HG02885 (cell line): ENCODE measurements around the gene PHACTR1.

Experiments
- ATAC-seq: cut with Tn5 transposase; IDR thresholded peaks from one replicate; pipeline ENCODE4 v1.9.1; 2021; ENCODE audit warnings: mild to moderate bottlenecking; ENCODE audit not compliant: unreplicated experiment, poor library complexity

Gene PHACTR1

DNA sequence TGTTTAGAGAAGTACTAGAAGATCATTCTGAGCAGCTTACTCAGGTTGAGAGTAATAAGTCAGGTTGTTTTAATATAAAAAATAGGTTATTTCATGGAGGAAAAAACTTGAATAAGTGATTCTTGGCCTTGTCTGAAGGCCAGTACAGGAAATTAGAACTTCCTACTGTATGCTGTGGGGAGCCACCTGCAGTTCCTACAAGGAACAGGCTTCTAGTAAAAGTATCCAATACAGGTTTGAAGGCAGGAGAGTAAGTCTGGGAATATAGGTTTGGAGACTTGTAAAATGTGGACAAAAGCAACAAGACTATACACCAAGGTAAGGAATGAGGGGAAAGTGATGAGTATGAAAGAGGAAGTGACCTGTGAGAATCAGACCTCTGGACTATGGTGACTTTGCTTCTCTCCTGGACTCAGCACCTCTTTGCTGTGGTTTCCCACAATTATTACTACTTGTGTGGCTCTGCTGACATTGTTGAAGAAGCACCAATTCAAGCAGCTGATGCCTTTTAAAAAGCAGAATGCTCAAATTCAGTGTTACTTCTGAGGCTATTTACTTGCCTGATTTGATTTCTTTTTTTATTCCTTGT lies 333.2 kb downstream of the PHACTR1 start:
- ATAC-seq, result no peak

DNA sequence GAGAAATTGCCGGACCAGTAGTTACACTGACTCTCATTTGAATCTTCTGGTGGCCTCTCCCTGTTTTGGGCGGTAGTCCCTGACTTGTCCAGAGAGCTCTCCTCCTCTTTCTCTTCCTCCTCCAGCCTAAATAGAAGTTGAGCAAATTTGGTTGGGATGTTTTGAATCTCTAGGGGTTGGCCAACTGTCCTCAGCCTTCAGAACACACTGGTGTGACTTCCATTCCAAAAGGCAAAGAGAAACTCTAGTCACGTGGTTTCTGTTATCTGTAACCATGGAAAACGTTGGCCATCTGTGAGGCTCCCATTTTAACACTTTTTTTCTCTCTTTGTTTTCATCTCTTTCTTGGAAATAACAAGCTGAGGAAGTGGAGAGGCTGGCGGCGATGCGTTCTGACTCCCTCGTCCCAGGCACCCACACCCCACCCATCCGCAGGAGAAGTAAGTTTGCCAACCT lies 336.5 kb downstream of the PHACTR1 start:
- no peak for ATAC-seq

DNA sequence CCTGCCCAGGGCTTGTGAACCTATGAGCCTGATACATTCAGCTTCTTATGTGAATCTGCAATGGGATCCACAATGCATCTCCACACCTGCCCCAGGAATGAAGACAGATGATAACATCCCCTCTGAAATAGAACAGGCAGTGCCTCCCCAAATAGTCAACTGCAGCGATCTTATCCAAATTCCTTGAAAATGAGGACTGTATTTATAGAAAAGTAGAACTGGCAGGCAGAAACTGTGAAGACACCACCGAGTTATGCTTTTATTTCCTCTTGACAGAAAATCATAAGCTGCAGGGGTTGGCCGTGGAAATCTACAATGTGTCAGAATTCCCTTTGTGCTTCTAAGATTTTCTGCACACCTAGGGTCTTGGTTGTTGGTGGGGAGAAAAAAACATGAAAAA lies 341.5 kb downstream of the PHACTR1 start:
- ATAC-seq, result no peak

DNA sequence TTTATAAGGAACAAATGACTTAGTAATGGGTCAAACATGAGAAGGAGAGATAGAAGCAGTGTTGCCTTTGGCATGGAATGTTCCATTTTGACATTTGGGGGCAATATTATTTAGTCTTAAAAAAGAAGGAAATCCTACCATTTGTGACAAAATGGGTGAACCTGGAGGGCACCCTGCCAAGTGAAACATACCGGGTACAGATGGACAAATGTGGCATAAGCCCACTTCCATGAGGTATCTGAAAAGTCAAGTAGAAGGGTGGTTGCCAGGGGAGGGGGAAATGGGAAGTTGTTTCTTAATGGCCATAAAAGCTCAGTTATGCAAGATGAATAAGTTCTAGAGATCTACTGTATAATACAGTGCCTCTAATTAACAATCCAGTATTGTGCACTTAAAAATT lies 342.5 kb downstream of the PHACTR1 start:
- ATAC-seq, result no peak

DNA sequence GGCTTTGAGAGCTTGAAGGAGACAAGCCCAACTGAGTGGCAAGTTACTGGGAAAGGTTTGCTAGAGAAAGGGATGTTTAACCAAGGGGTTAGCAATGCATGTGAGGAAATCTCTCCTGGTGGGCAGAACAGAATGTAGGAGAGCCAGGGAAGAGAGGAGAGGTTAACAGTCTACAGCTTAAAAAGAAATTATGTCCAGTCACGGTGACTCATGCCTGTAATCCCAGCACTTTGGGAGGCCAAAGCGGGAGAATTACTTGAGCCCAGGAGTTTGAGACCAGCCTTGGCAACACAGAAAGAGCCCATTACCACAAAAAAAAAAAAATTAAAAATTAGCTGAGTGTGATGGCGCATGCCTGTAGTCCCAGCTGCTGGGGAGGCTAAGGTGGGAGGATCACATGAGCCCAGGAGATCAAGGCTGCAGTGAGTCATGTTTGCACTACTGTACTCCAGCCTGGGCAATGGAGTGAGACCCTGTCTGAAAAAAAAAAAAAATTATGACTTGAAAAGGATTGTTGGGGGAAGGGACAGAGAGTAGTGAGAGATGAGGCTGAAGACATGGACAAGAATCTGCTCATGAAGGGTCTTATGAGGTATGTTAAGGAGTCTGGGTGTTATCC lies 346.8 kb downstream of the PHACTR1 start:
- ATAC-seq, result no peak

DNA sequence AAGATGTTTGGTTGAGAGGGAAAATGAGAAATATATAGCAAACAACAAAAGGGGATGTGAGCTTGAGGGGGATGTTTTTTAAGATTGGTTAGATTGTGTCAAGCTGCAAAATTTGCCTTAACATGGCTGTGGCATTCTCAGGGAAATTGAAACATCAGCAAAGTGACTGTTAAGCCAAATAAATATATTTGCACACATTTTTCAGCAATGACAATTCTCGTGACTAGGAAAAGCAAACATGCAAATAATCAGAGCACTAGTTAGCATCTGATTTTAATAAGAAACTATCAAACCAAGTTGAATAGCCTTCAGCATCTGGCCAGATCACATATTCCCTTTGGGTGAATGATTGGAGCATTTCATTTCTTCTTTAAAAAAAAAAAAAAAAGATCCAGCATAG lies 349.0 kb downstream of the PHACTR1 start:
- no peak for ATAC-seq

DNA sequence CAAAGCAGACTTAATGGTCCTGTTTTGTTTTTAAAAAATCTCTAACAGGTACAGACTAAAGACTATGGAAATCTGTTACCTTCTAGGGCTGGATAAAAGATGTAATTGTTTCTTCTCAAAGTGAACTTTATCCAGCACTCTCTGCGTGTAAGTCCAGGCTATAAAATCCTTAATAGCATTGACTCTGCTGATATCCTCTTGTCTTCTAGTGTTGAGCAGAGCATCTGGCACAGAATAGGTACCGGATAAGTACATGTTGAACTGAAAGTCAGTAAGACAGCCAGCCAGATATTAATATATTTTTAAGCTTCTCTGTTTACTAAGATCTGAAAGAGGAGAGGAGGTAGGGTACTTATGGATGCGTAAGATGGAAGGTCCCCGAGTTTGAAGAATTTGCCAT lies 349.5 kb downstream of the PHACTR1 start:
- no peak for ATAC-seq

DNA sequence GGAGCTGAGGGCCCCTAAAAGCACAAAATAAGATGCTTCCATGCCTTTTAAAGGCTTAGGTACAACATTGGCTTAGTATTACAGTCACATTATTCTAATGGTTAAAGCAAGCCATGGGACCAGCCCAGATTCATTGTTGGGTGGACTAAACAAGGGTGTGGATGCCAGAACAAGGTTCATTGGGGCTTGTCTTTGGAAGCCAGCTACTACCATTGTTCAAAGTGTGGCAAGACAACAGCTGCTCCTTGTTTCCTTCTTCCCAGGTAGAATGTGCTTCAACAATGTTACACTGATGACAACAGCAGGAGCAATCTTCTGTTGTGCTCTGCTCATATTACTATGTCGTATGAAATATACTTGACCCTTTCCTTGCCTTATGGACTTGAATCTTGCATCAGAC lies 350.3 kb downstream of the PHACTR1 start:
- no peak for ATAC-seq

DNA sequence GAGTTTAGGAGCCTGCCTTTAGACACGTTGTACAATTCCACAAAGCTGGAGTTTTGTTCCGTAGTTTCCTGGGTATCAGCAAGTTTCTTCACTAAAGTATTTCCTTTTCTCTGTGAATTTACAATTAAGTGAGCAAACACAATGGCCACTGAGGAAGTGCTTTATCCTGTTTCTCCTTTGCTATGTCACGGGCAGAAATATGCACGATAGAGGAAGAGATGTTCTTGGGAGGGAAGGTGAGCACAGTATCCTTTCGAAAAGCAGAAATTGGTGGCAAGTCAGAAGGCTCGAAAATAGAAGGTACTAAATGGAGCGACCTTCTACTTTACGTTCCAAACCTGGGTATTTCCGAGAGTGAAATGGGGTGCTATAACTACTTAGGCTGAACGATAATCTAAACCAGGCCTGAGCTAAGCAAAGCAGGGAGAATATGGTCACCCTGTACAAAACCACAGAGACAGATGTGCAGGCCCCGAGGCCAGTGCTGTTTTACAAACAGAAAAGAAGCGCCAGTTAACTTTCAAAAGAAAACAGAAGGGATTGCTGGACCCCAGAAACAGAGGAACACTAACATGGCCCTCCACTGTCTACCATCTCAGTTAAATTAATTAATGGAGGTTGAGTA lies 352.1 kb downstream of the PHACTR1 start:
- ATAC-seq, result no peak

DNA sequence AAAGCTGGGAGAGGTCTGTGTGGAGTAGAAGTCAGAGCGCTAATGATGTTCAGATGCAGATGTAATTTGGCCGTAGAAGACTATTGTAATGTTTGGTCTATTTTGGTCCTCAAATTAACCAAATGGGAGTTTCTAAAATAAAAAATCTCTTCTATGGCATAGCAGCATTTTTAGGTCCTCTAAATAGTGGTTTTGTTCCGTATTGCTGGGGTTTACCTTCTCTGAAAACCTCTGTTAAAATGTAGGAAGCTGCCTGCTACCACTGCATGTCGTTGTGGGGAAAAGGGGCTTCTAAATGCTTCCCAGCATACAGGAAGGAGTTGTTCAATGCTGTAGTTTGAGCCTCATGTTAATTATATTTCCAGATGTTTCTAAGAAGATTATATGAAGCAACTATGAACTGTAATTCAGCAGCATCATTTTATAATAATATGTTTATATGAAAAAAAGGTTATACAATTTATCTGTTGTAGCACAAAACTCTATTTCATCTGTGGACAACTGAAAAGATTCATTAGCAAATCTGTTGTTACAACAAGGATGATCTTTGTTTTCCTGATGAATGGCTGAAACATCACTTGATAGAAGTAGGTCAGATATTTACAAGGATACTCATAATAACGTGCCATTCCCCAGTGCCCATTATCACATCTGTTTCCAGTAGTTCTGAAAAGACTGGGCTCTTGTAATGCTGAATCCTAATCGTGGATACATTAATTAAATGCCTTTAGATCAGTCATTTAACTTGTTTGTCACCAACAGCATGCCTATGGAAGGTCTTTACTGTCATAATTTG lies 355.2 kb downstream of the PHACTR1 start:
- ATAC-seq, result no peak

DNA sequence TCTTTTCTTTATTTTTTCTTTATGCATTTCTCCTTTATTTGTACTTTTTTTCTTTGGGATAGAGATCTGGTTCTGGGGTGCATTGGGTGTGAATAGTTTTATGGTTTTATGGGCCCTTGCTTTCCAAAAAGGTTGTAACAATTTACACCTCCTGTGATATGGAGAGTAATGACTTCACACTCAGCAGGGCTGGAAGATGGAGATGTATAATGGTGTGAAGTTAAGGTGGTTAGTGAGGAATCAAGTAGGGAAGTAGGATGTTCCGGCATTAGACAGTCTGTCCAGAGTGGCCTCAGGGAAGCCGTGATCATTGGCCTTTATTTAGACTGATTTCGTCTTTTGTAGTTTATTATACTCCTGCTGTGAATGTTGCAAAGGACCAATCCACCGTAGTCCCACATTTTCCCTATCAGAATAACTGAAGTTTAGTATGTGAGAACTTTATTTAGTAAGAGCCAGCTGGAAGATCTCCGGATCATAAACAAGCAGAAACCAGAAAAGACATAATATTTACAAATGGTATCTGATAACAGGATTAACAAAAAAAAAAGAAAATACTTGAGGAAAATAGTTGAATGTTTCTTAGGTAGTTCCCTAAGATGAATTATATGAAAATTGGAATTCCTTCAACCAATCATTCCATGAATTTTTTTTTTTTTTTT lies 356.2 kb downstream of the PHACTR1 start:
- ATAC-seq, result no peak

DNA sequence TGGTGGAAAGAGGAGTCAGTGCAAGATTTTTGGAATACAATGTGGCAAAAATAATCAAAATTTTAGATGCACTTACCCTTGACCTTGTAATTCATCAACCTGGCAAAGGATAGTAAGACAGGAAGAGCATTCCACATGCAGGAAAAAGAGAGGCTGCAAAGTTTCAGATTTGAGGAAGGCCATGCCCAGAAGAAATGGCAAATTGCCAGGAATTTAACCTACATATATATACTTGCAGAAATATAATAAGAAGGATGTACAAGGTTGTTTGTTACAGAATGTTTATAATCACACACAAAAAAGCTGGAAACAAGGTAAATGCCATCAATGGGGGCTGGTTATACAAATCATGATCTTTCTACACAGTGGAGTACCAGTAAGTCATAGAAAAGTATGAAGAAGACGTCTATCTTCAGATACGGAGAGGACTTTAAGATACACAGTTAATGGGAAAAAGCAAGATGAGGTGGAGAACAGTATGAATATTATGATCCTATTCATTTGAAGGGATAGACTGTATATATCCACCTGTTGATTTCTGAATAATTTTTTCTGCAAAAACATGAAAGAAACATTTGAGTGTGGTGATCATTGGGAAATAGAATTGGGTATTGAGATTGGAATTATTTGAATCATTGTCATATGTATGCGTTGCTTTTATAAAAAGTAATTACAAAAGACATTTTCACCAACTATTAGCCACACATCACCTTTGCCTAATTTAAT lies 358.0 kb downstream of the PHACTR1 start:
- ATAC-seq, result no peak

DNA sequence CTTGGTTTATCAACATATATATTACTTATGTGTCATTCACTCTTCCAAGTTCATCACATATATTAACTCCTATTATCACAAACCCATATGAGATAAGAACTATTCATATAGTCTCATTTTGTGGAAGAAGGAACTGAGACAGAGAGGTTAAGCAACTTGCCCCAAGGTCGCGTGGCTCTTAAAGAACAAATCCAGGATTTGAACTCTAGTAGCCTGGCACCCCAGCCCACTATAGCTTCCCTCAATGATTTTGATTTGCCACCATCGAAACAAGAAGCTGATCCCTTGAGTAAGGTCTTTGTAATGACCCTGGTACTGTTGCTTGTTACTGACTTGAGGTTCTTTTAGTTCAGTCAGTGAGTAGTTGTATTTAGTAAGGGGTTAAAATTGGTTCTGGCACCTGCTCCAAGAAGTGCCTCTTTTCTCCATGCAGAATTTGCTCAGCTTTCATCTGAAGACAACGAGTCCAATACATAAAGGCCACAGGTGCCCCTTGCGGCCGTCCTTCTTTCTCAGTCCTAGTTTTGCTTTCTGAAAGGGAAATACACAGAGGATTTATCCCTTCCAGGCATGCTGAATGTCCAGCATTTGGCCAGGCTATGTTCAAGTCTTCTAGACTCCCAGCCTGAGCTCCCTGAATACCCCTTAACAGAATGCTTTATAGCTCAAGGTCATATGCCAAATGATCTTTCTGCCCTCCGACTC lies 358.7 kb downstream of the PHACTR1 start:
- ATAC-seq, result no peak

DNA sequence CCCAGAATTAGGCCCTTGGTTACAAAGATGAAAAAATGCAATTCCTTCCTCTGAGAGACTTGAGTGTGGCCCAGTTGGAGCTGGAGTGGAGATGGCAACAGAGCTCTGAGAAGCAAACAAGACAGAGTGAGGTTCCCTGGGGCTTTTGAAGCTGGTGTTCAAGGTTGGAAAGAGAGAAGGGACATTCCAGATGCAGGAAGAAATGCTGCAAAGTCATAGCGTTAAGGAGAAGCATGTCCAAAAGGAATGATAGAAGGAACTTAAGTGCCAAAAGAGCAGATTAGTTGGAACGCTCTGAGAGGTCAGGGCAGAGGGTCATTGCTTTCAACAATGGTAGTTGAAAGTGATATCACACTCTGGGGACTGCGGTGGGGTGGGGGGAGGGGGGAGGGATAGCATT lies 360.0 kb downstream of the PHACTR1 start:
- no peak for ATAC-seq

DNA sequence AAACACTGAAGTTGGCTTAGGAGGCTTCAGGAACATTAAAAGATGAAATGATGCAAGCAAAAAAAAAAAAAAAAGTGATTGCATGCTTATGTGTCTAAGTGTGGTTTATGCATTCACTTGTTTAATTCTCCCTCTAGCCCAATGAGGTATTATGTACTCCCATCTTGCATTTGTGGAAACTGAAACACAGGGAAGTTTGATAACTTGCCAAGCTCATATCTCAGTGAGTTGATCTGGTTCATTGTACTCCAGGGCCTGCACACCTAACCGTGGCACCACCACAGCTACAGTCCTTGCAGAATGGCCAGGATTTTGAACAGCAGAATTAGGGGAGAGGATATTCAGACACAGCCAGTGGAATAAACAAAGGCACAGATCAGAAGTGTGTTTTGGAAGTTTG lies 360.6 kb downstream of the PHACTR1 start:
- ATAC-seq, result no peak

DNA sequence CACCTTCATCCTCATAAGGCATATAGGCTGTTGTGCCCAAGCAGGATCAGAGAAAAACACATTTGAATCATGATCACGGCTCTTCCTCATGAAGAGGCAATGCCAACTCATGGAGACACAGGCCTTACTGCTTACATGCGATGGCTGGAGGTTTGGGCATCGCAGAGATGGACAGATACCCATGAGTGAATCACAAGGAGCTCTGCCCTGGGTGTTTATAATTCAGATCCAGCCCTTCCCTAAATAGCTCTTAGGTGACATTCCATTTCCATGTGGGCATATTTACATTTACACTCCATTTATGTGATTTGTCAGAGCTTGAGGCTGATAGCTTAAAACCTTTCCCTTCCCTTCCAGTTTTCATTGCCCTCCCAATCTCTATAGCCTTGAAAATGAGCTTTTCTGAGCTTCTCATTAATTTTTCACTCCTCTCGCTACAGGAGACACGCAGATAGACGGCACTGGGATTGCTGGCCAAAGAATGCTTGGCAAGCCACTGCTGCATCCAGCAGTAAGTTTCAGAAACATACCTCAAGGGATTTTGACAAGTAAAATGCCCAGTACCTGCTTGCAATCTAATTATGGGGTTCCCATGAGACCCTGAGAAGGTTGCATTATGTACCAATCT lies 362.6 kb downstream of the PHACTR1 start:
- no peak for ATAC-seq

DNA sequence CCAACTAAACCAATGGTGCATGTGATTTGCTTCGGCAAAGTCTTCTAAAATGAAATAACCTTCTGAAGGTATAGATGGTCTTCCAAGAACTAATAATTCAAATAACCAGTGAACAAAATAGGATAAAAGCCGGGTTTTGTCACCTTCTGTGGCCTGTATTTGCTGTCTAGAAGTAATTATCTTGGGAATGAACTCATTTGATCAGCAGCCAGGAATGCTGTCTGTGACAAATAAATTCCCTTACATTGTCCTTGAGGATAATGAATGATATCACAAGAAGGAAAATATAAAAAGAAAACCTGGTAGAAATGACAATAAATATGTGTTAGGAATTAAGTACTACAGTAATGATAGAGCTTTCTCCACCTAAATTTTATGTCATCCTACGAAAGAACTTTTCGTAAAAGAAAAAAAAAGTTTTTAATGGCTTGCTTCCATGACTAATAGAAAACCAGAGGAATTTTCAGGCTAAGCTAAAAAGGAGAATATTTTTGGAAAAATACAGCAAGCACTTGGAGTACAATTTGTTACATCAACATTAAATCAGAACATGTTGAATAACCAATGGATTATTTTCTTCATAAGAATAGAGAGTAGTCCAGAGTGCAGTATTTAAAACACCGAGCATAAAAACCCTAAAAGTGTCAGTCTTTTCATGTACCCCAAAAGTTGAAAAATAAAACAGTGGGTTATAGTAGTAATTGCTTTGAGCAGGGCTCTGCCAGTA lies 364.1 kb downstream of the PHACTR1 start:
- no peak for ATAC-seq

DNA sequence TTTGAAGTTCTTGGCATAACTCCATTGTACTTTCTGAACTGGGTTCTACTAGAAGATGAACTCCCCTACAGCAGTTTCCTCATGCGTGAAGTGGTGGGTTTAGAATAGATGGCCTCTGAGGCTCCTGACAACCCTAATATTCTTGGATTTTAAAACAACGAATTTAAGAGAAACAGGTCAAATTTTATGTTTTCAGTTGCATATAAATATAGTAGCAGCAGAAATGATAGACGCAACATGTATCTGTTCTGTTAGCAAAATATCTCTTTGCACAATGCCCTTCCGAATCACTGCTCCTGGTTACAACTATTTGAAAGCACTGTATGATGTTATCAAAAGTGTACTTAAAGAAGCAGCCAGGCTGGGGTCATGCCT lies 364.6 kb downstream of the PHACTR1 start:
- no peak for ATAC-seq
